Measurements from ENCODE around the gene MYO1A. TPM values are rescaled to one million over a fixed set of nuclear protein-coding genes. Genes with fewer than 3 reads are reported as not detected.
"Not testable (repeated sequence)": the region's sequence is repeated elsewhere in the genome, so short reads cannot be mapped to it uniquely, and the experiment has no call there.

Gene MYO1A
- total RNA-seq, 2 donors from 2014 or later = 0.70 TPM; not detected in 1

- Mint-ChIP-seq H3K27ac (no peak overlapping the region), H3K4me1 (peaks cover 24% of the 10 kb centered on the region), H3K4me3 (no peak overlapping the region), H3K36me3 (ENCODE audit: low read depth) (no peaks in the 10 kb centered on the region), H3K27me3 (no peaks in the 10 kb centered on the region)
- DNase-seq (no peak), ATAC-seq (no peak)
- no peaks in the 10 kb centered on the region for H3K9me3 ChIP-seq (ENCODE audit: control insufficient read depth, low read length, poor library complexity, severe bottlenecking)
These were observed 16.5 kb downstream of the MYO1A start for GRCh38 chr12:57033431-57033830.

DNA sequence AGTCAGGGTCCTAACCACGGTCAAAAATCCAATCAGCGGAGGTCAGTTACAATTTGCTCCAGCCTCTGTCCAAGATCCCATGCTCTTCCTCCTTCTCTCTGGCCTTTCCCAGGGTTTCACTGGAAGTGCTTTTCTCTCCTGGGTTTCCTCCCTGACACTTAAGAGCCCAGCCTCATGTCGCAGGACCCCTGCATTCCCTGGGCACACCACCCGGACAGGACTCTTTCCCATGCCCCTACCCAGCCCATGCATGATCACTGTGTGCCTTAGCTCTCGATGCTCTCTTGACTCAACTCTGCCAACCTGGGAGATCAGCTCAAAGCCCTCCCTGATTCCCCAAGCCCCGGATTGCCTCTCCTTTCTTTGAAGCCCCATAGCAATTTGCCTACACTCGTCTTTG is 18.1 kb downstream of the MYO1A start:
- peaks cover 27% of the 10 kb centered on the region for H3K4me1 Mint-ChIP-seq
- H3K27ac Mint-ChIP-seq = no peak overlapping the region
- DNase-seq (no peak), ATAC-seq (no peak)
- H3K4me3 Mint-ChIP-seq = peak overlapping the region; percentile 57
- H3K9me3 ChIP-seq (ENCODE audit: control insufficient read depth, low read length, poor library complexity, severe bottlenecking) = no peaks in the 10 kb centered on the region
- peaks cover 10% of the 10 kb centered on the region for H3K27me3 Mint-ChIP-seq
- peaks cover 3% of the 10 kb centered on the region for H3K36me3 Mint-ChIP-seq (ENCODE audit: low read depth)

DNA sequence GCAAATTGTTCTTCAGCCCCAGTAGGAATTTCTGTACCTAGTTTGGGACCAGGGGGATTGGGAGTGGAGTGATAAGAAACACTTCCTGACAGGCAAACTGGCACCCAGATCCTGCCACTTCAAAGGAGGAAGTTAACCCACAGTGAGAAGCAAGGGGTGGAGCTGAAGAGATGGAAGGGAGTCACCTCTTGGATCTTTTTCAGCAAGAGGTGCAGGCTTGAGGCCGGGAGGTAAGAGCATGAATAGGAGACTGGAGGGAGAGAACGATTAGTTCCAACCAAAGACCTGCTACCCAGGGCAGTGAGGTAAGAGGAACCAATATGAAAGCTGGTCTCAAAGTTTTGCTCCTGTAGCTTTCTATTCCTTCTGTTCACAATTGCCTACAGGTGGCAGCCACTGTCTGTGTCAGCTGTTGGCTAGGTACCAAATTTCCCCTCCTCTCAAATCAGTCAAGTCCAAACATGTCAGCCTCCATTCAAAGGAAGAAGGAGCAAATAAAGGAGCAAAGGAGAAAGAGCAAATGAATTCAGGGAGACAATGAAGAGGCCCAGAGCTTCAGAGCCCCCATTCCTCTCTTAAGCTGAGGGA is 18.7 kb downstream of the MYO1A start:
- H3K4me1 Mint-ChIP-seq = peaks cover 31% of the 10 kb centered on the region

DNA sequence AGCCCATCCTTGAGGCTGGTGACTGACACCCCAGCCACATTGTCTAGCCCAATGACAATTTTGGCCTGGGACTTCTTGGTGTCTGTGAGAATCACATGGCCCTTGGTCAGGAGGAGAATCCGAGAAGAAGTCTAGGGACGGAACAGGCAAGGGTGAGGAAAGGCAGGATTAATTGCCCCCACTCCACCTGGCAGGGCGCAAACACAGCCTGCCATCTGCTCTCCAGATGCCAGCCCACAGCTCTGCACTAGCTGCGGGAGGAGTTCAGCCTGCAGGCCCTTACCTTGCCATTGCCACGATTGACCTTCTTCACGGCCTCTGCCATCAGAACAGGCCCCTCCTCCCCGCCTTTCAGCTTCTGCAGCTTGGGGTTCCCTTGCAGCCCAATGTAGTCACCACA is 20.5 kb downstream of the MYO1A start:
- ATAC-seq = no peak
- peaks cover 29% of the 10 kb centered on the region for H3K4me1 Mint-ChIP-seq
- H3K27ac Mint-ChIP-seq = no peak overlapping the region

More for the DNA sequence above, 18.7 kb downstream of the MYO1A start:
- Mint-ChIP-seq H3K27ac (peak overlapping the region; percentile 73), H3K36me3 (ENCODE audit: low read depth) (peaks cover 3% of the 10 kb centered on the region), H3K27me3 (peaks cover 10% of the 10 kb centered on the region), H3K4me3 (no peak overlapping the region)
- H3K9me3 ChIP-seq (ENCODE audit: control insufficient read depth, low read length, poor library complexity, severe bottlenecking) = no peaks in the 10 kb centered on the region
- DNase-seq = no peak
- peak; percentile 54 for ATAC-seq

GRCh38 chr12:57027805-57028153 is 22.1 kb downstream of the MYO1A start:
- no peaks in the 10 kb centered on the region for H3K9me3 ChIP-seq (ENCODE audit: control insufficient read depth, low read length, poor library complexity, severe bottlenecking)
- Mint-ChIP-seq H3K36me3 (ENCODE audit: low read depth) (peaks cover 5% of the 10 kb centered on the region), H3K4me3 (peak overlapping the region; percentile 60), H3K27ac (peak overlapping the region; percentile 57), H3K4me1 (peaks cover 31% of the 10 kb centered on the region), H3K27me3 (peaks cover 10% of the 10 kb centered on the region)
- DNase-seq = no peak
- no peak for ATAC-seq

More for the DNA sequence above, 20.5 kb downstream of the MYO1A start:
- DNase-seq = no peak
- no peaks in the 10 kb centered on the region for H3K9me3 ChIP-seq (ENCODE audit: control insufficient read depth, low read length, poor library complexity, severe bottlenecking)
- H3K4me3 Mint-ChIP-seq = no peak overlapping the region
- H3K27me3 Mint-ChIP-seq = peaks cover 10% of the 10 kb centered on the region
- peaks cover 3% of the 10 kb centered on the region for H3K36me3 Mint-ChIP-seq (ENCODE audit: low read depth)

- peak overlapping the region; percentile 60 for H3K4me3 Mint-ChIP-seq
These were observed 22.7 kb downstream of the MYO1A start for GRCh38 chr12:57027011-57027804.

GRCh38 chr12:57025196-57025595 is 24.7 kb downstream of the MYO1A start:
- peaks cover 10% of the 10 kb centered on the region for H3K27me3 Mint-ChIP-seq
- no peak for ATAC-seq
- no peak for DNase-seq
- peaks cover 5% of the 10 kb centered on the region for H3K36me3 Mint-ChIP-seq (ENCODE audit: low read depth)
- H3K4me1 Mint-ChIP-seq = peaks cover 17% of the 10 kb centered on the region
- H3K27ac Mint-ChIP-seq = no peak overlapping the region
- H3K9me3 ChIP-seq (ENCODE audit: control insufficient read depth, low read length, poor library complexity, severe bottlenecking) = no peaks in the 10 kb centered on the region
- H3K4me3 Mint-ChIP-seq = no peak overlapping the region

More at GRCh38 chr12:57027011-57027804, 22.7 kb downstream of the MYO1A start:
- H3K27ac Mint-ChIP-seq = peak overlapping the region; percentile 57
- ATAC-seq = no peak
- H3K27me3 Mint-ChIP-seq = peaks cover 10% of the 10 kb centered on the region
- no peaks in the 10 kb centered on the region for H3K9me3 ChIP-seq (ENCODE audit: control insufficient read depth, low read length, poor library complexity, severe bottlenecking)
- peaks cover 31% of the 10 kb centered on the region for H3K4me1 Mint-ChIP-seq
- peaks cover 5% of the 10 kb centered on the region for H3K36me3 Mint-ChIP-seq (ENCODE audit: low read depth)
- DNase-seq = no peak

DNA sequence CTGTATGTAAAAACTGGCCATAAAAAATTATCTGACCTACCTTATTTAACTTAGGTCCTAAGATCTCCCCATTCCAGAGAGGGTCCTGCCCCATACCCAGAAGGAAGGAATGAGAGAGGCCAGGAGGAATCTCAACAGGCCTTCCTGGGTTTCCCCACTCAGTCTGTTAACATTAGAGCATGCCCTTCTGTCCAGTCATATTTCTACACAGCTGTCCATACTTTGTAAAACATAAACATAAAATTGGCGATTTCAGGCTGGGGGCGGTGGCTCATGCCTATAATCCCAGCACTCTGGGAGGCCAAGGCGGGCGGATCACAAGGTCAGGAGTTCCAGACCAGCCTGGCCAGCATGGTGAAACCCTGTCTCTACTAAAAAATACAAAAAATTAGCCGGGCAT is 27.6 kb downstream of the MYO1A start:
- H3K9me3 ChIP-seq (ENCODE audit: control insufficient read depth, low read length, poor library complexity, severe bottlenecking); H3K4me3 Mint-ChIP-seq; H3K27me3 Mint-ChIP-seq; DNase-seq; H3K27ac Mint-ChIP-seq; H3K36me3 Mint-ChIP-seq (ENCODE audit: low read depth); ATAC-seq: not testable (repeated sequence)
- H3K4me1 Mint-ChIP-seq = peaks cover 13% of the 10 kb centered on the region

DNA sequence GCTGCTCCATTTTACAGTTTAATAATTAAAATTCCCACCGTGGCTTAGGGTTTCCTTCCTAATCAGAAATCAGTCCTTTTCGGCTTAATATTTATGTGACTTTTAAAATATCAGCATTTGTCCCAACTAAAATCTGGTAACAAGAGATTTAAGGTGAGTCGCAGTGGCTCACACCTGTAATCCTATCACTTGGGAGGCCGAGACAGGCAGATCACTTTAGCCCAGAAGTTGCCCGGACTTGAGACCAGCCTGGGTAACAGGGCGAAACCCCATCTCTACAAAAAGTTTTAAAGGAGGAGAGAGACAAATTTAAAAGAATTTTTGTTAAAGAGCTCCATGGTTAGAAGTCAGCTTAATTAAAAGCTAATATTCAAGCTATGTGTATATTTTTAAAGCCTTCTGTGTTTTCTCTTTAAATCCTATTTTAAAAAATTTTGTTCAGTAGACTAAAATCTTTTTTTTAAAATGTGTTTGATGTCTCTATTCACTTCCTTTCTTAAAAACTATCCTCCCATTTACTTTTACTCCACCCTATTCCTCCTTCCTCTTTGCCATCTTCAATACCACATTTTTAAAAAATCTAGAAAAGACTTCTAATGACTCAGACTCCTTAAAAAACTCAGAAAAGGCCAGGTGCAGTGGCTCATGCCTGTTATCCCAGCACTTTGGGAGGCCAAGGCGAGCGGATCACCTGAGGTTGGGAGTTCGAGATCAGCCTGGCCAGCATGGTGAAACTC is 29.8 kb downstream of the MYO1A start:
- peak overlapping the region; percentile 71 for H3K27ac Mint-ChIP-seq
- peaks cover 7% of the 10 kb centered on the region for H3K4me1 Mint-ChIP-seq
- ATAC-seq (no peak), DNase-seq (no peak)
- peaks cover 6% of the 10 kb centered on the region for H3K27me3 Mint-ChIP-seq
- H3K4me3 Mint-ChIP-seq = no peak overlapping the region
- H3K36me3 Mint-ChIP-seq (ENCODE audit: low read depth) = peaks cover 2% of the 10 kb centered on the region
- H3K9me3 ChIP-seq (ENCODE audit: control insufficient read depth, low read length, poor library complexity, severe bottlenecking) = no peaks in the 10 kb centered on the region

DNA sequence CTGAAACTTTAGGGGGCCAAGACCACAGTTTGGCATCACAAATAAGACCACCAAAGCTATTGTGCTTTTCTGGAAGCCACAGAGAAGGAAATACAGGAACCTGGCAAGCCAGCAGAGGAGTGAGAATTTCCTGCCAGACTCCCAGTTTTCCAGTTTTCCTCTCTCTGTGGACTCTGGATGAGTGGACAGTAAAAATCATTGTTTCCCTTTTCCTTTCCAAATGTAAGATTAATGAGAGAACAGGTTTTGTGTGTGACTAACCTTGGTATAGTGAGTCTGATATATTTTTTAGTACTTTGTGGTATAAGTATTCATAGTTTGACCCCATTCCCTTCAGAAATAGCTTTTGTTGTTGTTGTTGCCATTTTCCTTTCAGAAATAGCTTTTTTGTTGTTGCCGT is 31.0 kb downstream of the MYO1A start:
- Mint-ChIP-seq H3K4me3 (no peak overlapping the region), H3K27ac (no peak overlapping the region), H3K36me3 (ENCODE audit: low read depth) (peaks cover 6% of the 10 kb centered on the region), H3K27me3 (peaks cover 19% of the 10 kb centered on the region), H3K4me1 (peaks cover 7% of the 10 kb centered on the region)
- no peaks in the 10 kb centered on the region for H3K9me3 ChIP-seq (ENCODE audit: control insufficient read depth, low read length, poor library complexity, severe bottlenecking)
- DNase-seq = no peak
- ATAC-seq = no peak

- DNase-seq; H3K4me3 Mint-ChIP-seq; H3K27ac Mint-ChIP-seq; H3K9me3 ChIP-seq (ENCODE audit: control insufficient read depth, low read length, poor library complexity, severe bottlenecking); H3K4me1 Mint-ChIP-seq; ATAC-seq; H3K36me3 Mint-ChIP-seq (ENCODE audit: low read depth): not testable (repeated sequence)
- H3K27me3 Mint-ChIP-seq = peaks cover 22% of the 10 kb centered on the region
These were observed 31.6 kb downstream of the MYO1A start for GRCh38 chr12:57018353-57018752.

DNA sequence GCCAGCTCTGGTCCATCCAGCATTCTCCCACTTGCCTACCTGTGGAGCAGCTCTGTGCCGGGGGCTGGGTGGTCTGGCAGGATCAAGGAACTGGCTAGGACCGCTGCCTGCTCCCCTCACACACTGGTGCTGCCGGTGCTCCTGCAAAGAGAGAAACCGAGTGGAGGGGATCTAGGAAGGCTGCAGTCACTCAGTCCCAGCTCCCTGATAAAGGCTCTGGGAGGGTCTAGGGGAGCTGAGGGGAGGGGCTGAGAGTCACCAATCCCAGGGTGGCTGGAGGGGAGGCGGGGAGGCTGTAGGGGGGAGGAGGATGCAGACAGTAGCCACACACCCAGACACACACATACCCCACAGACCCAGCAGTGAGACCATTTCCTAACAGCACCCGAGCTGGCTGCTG is 33.6 kb downstream of the MYO1A start, which contains the start of gene TAC3:
TAC3 (minus strand) TSS at position 182 of the 400 bp plus-strand sequence. CDS start 732 bp downstream, outside the sequence.
- ATAC-seq (no peak), DNase-seq (no peak)
- Mint-ChIP-seq H3K4me1 (peaks cover 13% of the 10 kb centered on the region), H3K27ac (no peak within 1 kb of the TSS), H3K4me3 (no peak within 1 kb of the TSS), H3K27me3 (peaks cover 22% of the 10 kb centered on the region), H3K36me3 (ENCODE audit: low read depth) (peaks cover 4% of the 10 kb centered on the region)
- no peaks in the 10 kb centered on the region for H3K9me3 ChIP-seq (ENCODE audit: control insufficient read depth, low read length, poor library complexity, severe bottlenecking)

Measured in T-helper 17 cell (primary cell).